ENCODE measurements around the gene WNT1.

- TF ChIP-seq POLR2A (IDR thresholded peaks at IDR 0.05; ENCODE audit: low read length) = no peak
- TF ChIP-seq GATA1 (IDR thresholded peaks at IDR 0.05; ENCODE audit: low read depth, low read length) = no peak
Measured at GRCh38 chr12:48980389-48980952, 2.3 kb downstream of the WNT1 start.

All from erythroblast (primary cell).